Breast epithelium (tissue), 4 donors: ENCODE measurements around the gene VASP. TPM values are rescaled to one million over a fixed set of nuclear protein-coding genes. Genes with fewer than 3 reads are reported as not detected.

Source experiments
- DNase-seq, 2 donors: peaks; one replicate each; pipeline ENCODE4 v3.0.0-alpha.2; 2019; ENCODE audit warnings: low spot score in 2 of 2
- H3K27ac ChIP-seq, 2 donors: fragments of 200-600 bp; sonication (generic) in 1 of 2; one replicate each; pipeline ENCODE4 v1.5.1; 2016 to 2019; ENCODE audit warnings: mild to moderate bottlenecking in 1 of 2
- H3K27me3 ChIP-seq, 2 donors: fragments of 200-600 bp; sonication (generic) in 1 of 2; one replicate each; pipeline versions ENCODE4 v1.5.1 to v1.6.0; 2017 to 2019; ENCODE audit warnings: control low read depth in 1 of 2, mild to moderate bottlenecking in 1 of 2
- H3K36me3 ChIP-seq: fragments of 200-600 bp; one replicate; pipeline ENCODE4 v1.5.1; 2019
- H3K4me1 ChIP-seq, 2 donors: fragments of 200-600 bp; sonication (generic); one replicate each; pipeline ENCODE4 v1.5.1; 2016 to 2019; ENCODE audit warnings: control low read depth in 1 of 2
- H3K4me3 ChIP-seq, 3 donors: fragments of 200-600 bp; sonication (generic); 1 replicate in 2 of 3; 2 replicates in 1 of 3; pipeline ENCODE4 v1.5.1; 2016 to 2019; ENCODE audit warnings: mild to moderate bottlenecking in 3 of 3, moderate library complexity in 2 of 3
- H3K9me3 ChIP-seq, 2 donors: fragments of 200-600 bp; sonication (generic) in 1 of 2; one replicate each; pipeline ENCODE4 v1.5.1; 2016 to 2019; ENCODE audit warnings: control low read depth in 1 of 2
- CTCF ChIP-seq, 3 donors: fragments of 450-650 bp; IDR thresholded peaks; one replicate each; pipeline ENCODE4 v1.5.1; 2016 to 2017; ENCODE audit warnings: antibody characterized with exemption in 3 of 3, mild to moderate bottlenecking in 3 of 3, moderate library complexity in 3 of 3
- POLR2A ChIP-seq: fragments of 450-650 bp; IDR thresholded peaks from one replicate; pipeline ENCODE4 v1.6.1; 2016; ENCODE audit warnings: antibody characterized with exemption, mild to moderate bottlenecking, moderate library complexity
- POLR2AphosphoS5 ChIP-seq, 3 donors: sonication (generic); formaldehyde crosslinking; IDR thresholded peaks; one replicate each; pipeline ENCODE4 v1.6.1; 2017; ENCODE audit warnings: antibody characterized with exemption in 3 of 3
- intact Hi-C: fragments of 100-400 bp; cut with DNase I; formaldehyde crosslinking; loops from one replicate; pipeline ENCODE4 v1.15.1; 2023; ENCODE audit warnings: low total_unique reads
- total RNA-seq, 3 donors: library from RNA; depleted of rRNA; stranded (reverse); fragments of >200 nt; gene quantifications; one replicate each; pipeline ENCODE4 v1.1.0, GENCODE V29; 2016

VASP gene
- total RNA-seq, 3 donors from 2014 or later, result 31.8 to 61.6 (median 52.2) TPM

DNA sequence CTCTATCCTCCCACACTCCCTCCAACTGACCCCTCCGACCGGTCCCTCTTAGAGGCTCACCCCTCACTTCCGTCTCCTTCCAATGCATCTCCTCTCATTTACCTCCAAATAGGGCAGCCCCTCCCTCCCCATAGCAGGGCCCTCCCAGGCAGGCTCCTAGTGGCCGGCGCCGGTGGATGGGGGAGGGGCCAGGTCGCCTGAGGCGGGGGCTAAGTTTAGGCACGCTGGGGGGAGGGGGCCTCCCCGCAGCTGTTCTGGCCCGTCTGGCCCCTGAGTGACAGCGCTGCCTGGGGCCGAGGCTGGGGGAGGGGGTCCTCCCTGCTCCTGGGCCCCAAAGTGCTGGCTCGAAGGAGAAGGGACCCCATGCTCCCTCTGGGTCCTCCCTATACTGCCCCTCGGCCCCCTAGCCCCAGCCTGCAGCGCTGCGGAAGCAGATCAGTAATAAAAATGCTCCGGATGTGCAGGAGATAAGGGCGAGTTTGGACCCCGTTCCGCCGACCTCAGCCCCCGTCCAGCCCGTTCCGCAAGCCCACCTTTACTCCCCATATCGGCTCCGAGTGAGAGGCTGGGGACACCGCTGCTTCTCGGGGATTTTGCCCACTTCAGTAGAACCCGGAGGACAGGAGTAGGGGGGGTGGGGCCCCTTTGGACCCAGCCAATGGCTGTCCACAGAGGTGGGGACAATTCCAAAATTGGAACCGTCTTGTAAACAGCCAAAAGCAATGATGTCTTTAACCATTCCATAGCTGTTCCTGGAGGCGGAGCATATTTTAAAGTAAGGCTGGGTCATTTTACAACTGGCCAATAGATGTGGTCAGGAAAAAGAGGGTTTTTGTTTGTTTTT, 14.4 kb upstream of the VASP start:
- intact Hi-C loops, result no loop called here
- peak overlapping the region; percentile 79 to 84 for H3K27ac ChIP-seq

GRCh38 chr19:45494261-45494916, 12.9 kb upstream of the VASP start:
- no peak for TF ChIP-seq POLR2A
- intact Hi-C loops, result no loop called here
- Histone ChIP-seq H3K27me3 (peaks cover 0 to 7% of the 10 kb centered on the region in 2 donors), H3K36me3 (no peaks in the 10 kb centered on the region), H3K4me1 (peaks cover 2 to 14% of the 10 kb centered on the region in 2 donors), H3K27ac (no peak overlapping the region), H3K4me3 (no peak overlapping the region), H3K9me3 (no peaks in the 10 kb centered on the region)
- no peak for DNase-seq

More for the DNA sequence above, 14.4 kb upstream of the VASP start:
- peak in 1 of 2 donors; percentile 66 for DNase-seq
- no peaks in the 10 kb centered on the region for H3K9me3 ChIP-seq
- no peaks in the 10 kb centered on the region for H3K36me3 ChIP-seq
- TF ChIP-seq CTCF (IDR thresholded peaks at IDR 0.05) (no peak), POLR2A (no peak), POLR2AphosphoS5 (IDR thresholded peaks at IDR 0.05) (no peak)
- H3K27me3 ChIP-seq, result peaks cover 0 to 2% of the 10 kb centered on the region in 2 donors
- H3K4me1 ChIP-seq, result peaks cover 0 to 2% of the 10 kb centered on the region in 2 donors
- H3K4me3 ChIP-seq, result peak overlapping the region; percentile 48 to 78 (median 68)

- no peak for DNase-seq
- no peaks in the 10 kb centered on the region for H3K36me3 ChIP-seq
- H3K27me3 ChIP-seq, result peaks cover 0 to 7% of the 10 kb centered on the region in 2 donors
- no peaks in the 10 kb centered on the region for H3K9me3 ChIP-seq
- peaks cover 2 to 14% of the 10 kb centered on the region in 2 donors for H3K4me1 ChIP-seq
- intact Hi-C loops, result no loop called here
- no peak overlapping the region for H3K27ac ChIP-seq
- no peak for TF ChIP-seq POLR2A
- TF ChIP-seq CTCF (IDR thresholded peaks at IDR 0.05), result no peak
- no peak for TF ChIP-seq POLR2AphosphoS5 (IDR thresholded peaks at IDR 0.05)
- H3K4me3 ChIP-seq, result no peak overlapping the region
Observed at GRCh38 chr19:45495178-45495577, 12.1 kb upstream of the VASP start.

GRCh38 chr19:45496349-45496953, 10.8 kb upstream of the VASP start:
- Histone ChIP-seq H3K4me1 (peaks cover 2 to 14% of the 10 kb centered on the region in 2 donors), H3K36me3 (no peaks in the 10 kb centered on the region), H3K27me3 (peaks cover 0 to 7% of the 10 kb centered on the region in 2 donors), H3K9me3 (no peaks in the 10 kb centered on the region), H3K27ac (no peak overlapping the region), H3K4me3 (peak overlapping the region; percentile 76)
- DNase-seq, result no peak
- TF ChIP-seq POLR2A (no peak), CTCF (IDR thresholded peaks at IDR 0.05) (no peak), POLR2AphosphoS5 (IDR thresholded peaks at IDR 0.05) (no peak)
- intact Hi-C loops, result no loop called here

GRCh38 chr19:45497791-45498190, 9.5 kb upstream of the VASP start:
- no peak overlapping the region for H3K27ac ChIP-seq
- H3K4me1 ChIP-seq, result peaks cover 0 to 14% of the 10 kb centered on the region in 2 donors
- H3K4me3 ChIP-seq, result no peak overlapping the region
- no peak for TF ChIP-seq POLR2AphosphoS5 (IDR thresholded peaks at IDR 0.05)
- TF ChIP-seq POLR2A, result no peak
- no peak for TF ChIP-seq CTCF (IDR thresholded peaks at IDR 0.05)
- H3K9me3 ChIP-seq, result no peaks in the 10 kb centered on the region
- intact Hi-C loops, result no loop called here
- H3K27me3 ChIP-seq, result peaks cover 0 to 7% of the 10 kb centered on the region in 2 donors
- no peak for DNase-seq
- H3K36me3 ChIP-seq, result no peaks in the 10 kb centered on the region
